Suppressor macrophage (primary cell): Measurements from ENCODE around the gene ADGRE1.
"Not testable (repeated sequence)": the region's sequence is repeated elsewhere in the genome, so short reads cannot be mapped to it uniquely, and the experiment has no call there.

Experiments used
- DNase-seq, 4 experiments: peaks; one replicate each; pipeline ENCODE4 v3.0.0-alpha.2; 2020 to 2022
- total RNA-seq, 17 experiments: gene quantifications; one replicate each; lab custom pipeline; 2026; ENCODE audit warnings: mixed read lengths in 6 of 17, inconsistent platforms in 3 of 17; lab: John Stamatoyannopoulos, UW

The ADGRE1 gene
- total RNA-seq: 3.5 to 49.4 (median 8.9) reads per million in 17 experiments

GRCh38 chr19:6887316-6887715 is at the start of gene ADGRE1:
ADGRE1 (plus strand) TSS chr19:6887579; CDS start chr19:6887609, 30 bp downstream.
- peak; percentile 66 to 80 (median 76) for DNase-seq

DNA sequence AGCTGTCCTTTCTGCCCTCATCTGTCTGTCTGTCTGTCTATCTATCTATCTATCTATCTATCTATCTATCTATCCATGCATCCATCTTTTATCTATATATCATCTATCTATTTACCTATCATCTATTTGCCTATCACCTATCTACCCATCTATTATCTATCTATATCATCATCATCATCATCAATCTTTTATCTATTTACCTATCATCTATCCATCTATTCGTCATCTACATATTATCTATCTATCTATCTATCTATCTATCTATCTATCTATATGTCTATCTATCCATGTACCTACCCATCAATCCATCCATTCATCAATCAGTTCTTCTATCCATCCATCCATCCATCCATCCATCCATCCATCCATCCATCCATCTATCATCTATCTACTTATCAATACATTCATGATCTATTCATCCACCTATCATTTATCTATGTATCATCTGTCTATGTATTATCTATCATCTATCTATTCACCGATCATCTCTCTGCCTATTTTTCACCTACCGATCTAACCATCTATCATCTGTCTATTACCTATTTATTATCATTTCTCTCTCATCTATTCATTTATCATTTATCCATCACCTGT is 49.2 kb upstream of the ADGRE1 start:
- no peak for DNase-seq

- no peak for DNase-seq
Measured at GRCh38 chr19:6842871-6843607, 44.3 kb upstream of the ADGRE1 start.

DNA sequence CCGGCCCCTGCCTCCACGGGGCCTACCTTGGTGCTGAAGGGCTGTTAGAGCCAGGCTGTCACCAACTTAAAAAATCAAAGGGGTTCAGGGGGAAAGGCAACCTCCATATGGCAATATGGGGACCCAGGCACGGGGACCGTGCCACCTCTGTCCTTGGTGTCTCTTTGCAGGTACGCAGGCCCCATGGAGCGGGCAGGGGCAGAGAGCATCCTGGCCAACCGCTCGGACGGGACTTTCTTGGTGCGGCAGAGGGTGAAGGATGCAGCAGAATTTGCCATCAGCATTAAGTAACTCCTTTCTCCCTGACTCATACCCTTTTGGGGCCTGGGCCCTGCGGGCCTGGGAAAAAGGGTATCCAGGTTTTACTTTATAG is 39.6 kb upstream of the ADGRE1 start:
- no peak for DNase-seq

GRCh38 chr19:6848986-6849385 is 38.4 kb upstream of the ADGRE1 start:
- DNase-seq: no peak

DNA sequence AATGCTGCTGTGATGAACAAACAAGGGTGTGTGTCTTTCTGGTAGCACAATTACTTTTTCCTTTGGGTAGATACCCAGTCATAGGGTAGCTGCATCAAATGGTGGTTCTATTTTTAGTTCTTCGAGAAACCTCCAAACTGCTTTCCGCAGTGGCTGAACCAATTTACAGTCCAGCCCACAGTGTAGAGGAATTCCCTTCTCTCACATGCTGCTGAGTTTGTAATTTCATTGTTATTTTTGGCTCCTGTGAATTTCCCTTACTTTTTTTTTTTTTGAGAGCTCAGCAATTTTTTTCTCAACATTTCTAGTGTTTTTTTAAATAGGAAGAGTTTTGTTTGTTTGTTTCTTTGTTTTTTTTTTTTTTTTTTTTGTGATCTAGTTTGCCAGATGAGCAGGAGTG is 37.5 kb upstream of the ADGRE1 start:
- peak; percentile 61 to 80 (median 68) for DNase-seq

- no peak for DNase-seq
Measured at GRCh38 chr19:6851359-6851758, 36.0 kb upstream of the ADGRE1 start.

GRCh38 chr19:6852001-6852400 is 35.4 kb upstream of the ADGRE1 start:
- no peak for DNase-seq

DNA sequence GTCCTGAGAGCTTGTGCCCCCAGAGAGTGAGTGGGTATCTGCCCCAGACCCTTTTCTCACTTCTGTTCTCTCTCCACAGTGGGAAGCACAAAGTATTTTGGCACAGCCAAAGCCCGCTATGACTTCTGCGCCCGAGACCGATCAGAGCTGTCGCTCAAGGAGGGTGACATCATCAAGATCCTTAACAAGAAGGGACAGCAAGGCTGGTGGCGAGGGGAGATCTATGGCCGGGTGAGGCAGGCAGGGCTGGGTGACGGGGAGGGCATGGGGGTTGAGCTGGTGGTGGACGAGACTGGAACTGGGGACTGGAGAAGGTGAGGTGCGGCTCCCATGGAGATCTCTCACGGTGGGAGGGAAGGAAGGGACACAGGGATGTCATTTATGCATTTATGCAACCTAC is 33.5 kb upstream of the ADGRE1 start:
- DNase-seq: no peak

DNA sequence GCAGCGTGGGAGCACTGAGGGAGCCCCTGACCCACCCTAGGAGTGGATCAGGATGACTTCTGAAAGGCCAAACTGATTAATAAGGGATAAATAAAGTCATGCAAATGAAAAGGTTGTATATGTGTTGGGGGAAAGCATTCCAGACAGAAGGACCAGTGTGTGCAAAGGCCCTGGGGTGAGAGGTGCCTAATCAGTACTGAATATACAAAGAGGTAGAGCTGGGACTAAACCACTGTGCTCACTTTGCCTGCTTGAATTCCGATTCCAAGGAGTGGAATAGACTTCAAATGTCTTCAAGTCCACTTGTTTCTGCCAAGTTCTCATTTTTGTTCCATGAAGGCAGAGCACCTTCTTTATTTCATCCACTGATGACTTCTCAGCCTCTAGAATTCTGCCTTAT is 32.6 kb upstream of the ADGRE1 start:
- DNase-seq: no peak

- no peak for DNase-seq
Measured at GRCh38 chr19:6856749-6857372, 30.5 kb upstream of the ADGRE1 start.

DNA sequence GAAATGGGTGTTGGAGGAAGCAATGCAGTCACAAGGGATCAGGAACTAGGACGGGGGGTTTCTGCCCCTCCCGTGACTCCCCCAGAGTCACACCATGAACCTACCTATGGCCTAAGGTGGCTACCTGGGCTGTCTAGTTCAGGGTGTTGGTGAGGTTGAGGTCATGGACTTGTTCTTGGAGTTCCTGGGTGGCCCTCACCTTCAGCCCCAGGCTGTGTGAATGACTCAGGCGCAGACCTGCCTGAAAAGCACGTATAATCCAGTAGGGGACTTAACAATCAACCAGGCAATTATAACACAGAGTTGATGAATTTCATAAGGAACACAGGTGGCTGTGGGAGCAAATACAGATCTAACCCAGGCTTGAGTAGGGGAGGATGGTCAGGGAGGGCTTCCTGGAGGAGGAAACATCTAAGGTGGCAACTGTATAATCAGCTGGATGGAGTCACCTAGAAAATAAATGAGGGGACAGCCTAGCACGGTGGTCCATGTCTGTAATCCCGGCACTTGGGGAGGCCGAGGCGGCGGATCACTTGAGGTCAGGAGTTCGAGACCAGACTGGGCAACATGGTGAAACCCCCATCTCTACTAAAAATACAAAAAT is 25.6 kb upstream of the ADGRE1 start:
- DNase-seq: no peak

- DNase-seq: peak; percentile 91 to 92 (median 92)
Measured at GRCh38 chr19:6862673-6863078, 24.7 kb upstream of the ADGRE1 start.

GRCh38 chr19:6864325-6864940 is 22.9 kb upstream of the ADGRE1 start:
- DNase-seq: no peak

- DNase-seq: no peak
Measured at GRCh38 chr19:6865849-6866248, 21.5 kb upstream of the ADGRE1 start.

GRCh38 chr19:6866741-6867151 is 20.6 kb upstream of the ADGRE1 start:
- peak; percentile 62 to 78 (median 68) for DNase-seq

GRCh38 chr19:6868351-6868750 is 19.0 kb upstream of the ADGRE1 start:
- peak; percentile 43 to 82 (median 69) for DNase-seq

GRCh38 chr19:6869151-6869882 is 18.1 kb upstream of the ADGRE1 start:
- DNase-seq: not testable (repeated sequence)

- no peak for DNase-seq
Measured at GRCh38 chr19:6873708-6874431, 13.5 kb upstream of the ADGRE1 start.

DNA sequence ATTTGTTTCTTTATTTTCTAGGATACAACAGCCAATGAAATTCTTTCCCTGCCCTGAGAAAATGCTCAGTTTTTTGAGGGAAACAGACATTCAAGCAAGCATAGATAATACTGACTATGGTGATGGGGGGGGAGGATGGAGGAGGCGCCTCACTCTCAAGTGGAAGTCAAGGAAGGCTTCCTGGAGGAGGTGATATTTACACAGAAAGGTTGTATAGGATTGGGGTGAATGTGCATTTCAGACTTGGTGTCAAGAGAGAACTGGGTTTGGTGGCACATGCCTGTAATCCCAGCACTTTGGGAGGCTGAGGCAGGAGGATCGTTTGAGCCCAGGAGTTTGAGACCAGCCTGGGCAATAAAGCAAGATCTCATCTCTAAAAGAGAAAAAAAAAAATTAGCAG is 12.2 kb upstream of the ADGRE1 start:
- no peak for DNase-seq

DNA sequence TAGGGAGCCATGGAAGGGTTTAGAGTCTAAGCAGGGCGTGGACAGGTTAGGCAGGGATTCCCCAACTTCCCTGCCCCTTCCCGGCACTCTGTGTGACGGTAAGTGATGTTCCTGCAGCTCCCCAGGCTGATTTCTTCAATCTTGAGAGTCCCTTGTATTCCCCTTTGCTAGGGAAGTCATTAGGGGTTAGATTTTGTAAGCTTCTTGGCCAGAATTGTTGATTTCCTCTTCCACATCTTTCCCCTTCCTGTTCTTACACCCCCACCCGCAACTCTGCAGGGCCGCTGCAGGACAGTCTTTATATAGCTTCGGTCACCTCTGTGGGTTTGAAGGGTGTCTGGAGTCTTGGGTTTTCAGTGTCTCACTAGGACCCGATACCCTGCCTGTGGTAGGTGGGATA is 10.6 kb upstream of the ADGRE1 start:
- DNase-seq: peak; percentile 39 to 80 (median 72)

DNA sequence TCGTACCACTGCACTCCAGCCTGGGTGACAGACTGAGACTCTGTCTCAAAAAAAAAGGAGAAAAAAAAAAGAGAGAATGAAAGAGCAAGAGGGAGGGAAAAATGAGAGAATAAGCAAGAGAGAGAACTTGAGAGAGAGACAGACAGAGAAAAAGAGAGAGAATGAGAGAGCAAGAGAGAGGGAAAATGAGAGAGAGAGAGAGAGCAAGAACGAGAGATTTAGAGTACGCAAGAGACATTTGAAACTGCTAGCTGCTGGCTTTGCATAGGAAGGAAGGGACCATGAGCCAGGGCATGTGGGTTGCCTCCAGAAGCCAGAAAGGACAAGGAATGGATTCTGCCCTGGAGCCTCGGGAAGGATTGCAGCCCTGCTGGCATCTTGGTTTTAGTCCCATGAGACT is 9.6 kb upstream of the ADGRE1 start:
- DNase-seq: no peak
